Neural progenitor cell (in vitro differentiated cells): ENCODE results near the gene CKS2.

Experiments
- CTCF ChIP-seq: fragments of 200-600 bp; sonication (generic); IDR thresholded peaks from 2 replicates; pipeline ENCODE4 v1.5.1; 2017; ENCODE audit warnings: antibody characterized with exemption, mild to moderate bottlenecking
- EZH2 ChIP-seq: fragments of 200-600 bp; sonication (generic); IDR thresholded peaks from 2 replicates; pipeline ENCODE4 v1.6.1; 2017; ENCODE audit warnings: antibody characterized with exemption, mild to moderate bottlenecking, moderate library complexity
- EZH2phosphoT487 ChIP-seq: fragments of 200-600 bp; sonication (generic); IDR thresholded peaks from 2 replicates; pipeline ENCODE4 v1.6.1; 2017; ENCODE audit warnings: antibody characterized with exemption

- TF ChIP-seq CTCF, result no peak
- TF ChIP-seq EZH2phosphoT487, result no peak
- no peak for TF ChIP-seq EZH2
Observed at GRCh38 chr9:89319015-89319905, 8.3 kb downstream of the CKS2 start.
